HG02938 (cell line): ENCODE data around the gene TLDC2.
"Not testable (repeated sequence)": the region's sequence is repeated elsewhere in the genome, so short reads cannot be mapped to it uniquely, and the experiment has no call there.

Source experiments
- ATAC-seq: cut with Tn5 transposase; IDR thresholded peaks from one replicate; pipeline ENCODE4 v1.9.1; 2021; ENCODE audit warnings: mild to moderate bottlenecking, moderate library complexity; ENCODE audit not compliant: unreplicated experiment

The TLDC2 gene

DNA sequence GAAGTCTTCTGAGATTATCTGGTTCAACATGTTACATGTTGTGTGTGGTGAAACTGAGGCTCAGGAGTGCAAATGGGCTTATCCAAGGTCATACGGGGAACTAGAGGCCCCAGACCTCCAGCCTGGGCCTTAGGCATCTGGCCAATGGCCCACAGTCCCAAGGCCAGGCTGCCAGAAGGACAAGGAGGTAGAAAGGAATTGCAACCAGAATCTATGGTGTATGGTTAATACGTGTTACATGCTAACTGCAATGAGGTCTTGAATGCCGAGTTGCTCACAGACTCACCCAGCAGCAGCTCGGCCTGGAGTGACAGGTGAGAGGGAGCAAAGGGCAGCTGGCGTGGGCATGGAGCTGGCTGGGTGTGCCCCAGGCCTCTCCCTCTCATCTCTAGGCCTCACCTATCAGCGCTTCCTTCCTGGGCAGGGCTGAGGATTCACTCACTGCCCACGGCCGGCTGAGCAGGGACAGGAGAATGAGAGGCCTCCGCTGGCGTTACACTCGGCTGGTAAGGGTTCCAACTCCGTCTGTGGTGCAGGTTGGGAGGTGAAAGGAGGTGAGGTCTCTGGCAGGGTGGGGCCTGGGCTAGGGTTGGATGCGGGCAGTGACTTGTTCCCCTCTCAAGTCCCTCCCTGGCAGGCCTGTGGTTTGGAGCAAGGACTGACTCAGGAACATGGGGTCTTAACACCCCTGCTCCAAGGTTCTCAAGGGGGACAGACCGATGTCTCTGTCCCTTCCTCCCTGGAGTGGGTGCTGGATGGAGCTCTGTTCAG, at the start of gene TLDC2:
TLDC2 (plus strand) TSS at position 437 of the 771 bp plus-strand sequence; CDS start at position 474, 37 bp downstream.
- no peak for ATAC-seq

DNA sequence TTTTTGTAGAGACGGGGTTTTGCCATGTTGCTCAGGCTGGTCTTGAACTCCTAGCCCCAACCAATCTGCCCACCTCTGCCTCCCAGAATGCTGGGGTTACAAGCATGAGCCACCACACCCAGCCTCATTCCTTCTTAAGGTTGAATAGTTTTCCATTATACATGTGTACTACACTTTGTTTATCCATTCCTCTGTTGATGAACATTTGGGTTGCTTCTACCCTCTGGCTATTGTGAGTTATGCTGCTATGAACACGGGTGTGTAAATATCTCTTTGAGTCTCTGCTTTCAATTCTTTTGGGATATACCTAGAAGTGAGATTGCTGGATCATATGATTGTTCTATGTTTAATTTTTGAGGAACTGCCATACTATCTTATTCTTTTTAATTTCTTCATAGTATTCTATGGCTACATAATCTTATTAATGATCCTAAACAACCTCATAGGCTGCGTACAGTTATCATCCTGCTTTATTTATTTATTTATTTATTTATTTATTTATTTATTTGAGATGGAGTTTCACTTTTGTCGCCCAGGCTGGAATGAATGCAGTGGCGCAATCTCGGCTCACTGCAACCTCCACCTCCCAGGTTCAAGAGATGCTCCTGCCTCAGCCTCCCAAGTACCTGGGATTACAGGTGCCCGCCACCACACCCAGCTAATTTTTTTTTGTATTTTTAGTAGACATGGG, 49.2 kb upstream of the TLDC2 start:
- no peak for ATAC-seq

DNA sequence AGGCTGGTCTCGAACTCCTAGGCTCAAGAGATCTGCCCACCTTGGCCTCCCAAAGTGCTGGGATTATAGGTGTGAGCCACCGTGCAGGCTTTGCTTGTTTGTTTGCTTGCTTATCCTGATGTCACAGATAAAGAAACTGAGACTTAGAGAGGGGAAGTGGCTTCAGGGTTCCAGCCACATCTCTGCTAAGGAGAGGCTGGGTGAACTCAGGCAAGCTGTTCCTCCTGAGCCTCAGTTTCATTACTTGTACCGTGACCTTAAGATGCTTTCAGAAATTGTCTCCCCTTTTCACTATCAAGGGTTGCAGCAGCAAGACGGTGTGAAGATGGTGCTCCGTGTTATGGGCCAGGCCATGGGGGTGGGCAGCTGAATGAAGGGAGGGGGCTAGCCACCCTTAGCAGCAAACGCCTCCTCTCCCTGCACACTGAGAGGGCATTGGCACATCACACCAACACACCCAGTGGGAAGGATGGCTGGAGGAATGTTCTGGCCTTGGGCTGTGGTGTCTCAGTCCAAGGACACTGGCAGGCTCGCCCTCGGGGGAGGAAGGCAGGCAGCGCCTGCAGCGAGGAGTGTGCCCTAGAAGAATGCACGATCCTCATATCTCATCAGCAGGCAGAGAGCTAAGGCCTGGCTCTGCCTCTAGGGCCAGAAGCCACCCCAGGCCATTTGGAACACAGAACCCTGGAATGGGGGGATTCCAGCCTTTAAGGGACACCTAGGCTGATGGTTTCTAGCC, 48.2 kb upstream of the TLDC2 start:
- peak; percentile 81 for ATAC-seq

DNA sequence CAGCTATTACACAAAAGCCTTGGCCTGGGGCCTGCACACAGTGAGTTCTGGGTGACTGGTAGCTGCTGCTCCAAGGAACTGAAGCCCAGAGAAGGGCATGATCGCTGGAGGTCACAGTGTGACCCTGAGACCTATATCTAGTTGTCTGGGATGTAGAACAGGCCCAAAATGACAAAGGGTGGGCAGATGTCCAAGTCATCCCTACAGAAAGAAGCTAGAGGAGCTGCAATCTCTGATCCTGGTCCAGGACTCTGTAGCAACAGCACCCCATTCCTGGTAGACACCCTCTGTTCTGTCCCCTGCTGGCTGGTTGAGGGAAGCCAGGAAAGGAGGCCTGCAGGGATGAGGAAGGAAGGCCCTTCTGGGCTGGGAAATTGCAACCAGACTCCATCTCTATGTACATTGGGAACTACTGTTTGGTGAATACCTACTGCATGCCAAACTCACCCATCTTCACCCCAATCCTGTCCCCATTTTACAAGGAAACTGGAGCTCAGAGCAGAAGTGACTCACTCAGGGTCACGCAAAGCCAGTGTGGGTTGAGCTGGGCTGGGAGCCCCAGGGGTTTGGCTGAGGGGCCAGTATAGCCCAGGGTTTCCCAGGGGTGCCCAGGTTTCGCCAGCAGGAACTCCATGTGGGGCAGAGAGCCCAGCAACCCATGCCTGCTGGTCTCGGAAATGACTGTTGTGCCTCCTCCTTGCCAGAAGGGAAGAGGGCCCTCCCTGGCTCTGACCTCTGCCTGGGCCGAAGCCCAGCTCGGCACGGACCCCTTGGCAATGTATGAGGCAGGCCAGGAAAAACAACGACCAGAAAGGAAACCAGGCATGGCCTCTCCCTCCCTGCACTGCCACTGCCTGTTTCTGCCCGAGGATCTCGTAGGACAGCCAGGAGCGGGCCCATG, 44.9 kb upstream of the TLDC2 start:
- ATAC-seq, result no peak

DNA sequence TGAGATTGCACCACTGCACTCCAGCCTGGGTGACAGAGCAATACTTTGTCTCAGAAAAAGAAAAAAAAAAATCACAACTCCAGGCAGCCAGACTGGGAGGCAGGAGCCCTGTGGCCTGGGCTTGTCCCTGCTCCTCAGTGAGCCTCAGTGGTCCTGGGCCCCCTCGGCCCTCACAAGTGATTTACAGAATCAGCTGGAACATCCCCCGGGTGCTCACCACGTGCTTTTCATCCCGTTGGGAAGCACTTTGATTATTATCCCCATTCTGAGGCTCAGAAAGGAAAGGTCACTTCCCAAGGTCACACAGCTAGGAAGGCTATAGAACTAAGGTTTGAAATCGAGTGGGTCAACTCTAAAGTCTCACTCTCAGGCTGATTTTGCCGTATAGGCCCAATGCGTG, 43.1 kb upstream of the TLDC2 start:
- ATAC-seq, result no peak

DNA sequence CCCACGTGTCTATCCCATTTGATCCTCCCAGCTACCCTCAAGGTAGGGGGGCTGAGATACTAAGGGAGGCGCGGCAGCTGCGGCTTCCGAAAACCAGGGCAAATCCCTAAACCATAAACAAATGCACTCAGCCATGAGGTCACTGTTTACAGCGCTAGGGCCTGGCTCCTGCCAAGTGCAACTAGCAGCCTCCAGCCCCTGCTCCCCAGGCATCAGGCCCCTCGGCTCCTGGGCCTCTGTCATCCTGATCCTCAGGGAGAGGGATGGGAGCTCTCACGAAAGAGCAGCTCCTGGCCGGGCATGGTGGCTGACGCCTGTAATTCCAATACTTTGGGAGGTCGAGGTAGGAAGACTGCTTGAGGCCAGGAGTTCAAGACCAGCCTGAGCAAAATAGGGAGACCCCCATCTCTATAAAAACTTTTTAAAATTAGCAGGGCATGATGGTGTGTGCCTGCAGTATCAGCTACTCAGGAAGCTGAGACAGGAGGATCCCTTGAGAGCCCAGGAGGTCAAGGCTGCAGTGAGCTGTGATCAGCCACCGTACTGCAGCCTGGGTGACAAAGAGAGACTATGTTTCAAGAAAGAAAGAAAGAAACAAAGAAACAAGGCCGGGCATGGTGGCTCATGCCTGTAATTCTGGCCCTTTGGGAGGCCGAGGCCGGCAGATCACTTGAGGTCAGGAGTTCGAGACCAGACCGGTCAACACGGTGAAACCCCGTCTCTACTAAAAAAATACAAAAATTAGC, 42.5 kb upstream of the TLDC2 start:
- ATAC-seq, result no peak

DNA sequence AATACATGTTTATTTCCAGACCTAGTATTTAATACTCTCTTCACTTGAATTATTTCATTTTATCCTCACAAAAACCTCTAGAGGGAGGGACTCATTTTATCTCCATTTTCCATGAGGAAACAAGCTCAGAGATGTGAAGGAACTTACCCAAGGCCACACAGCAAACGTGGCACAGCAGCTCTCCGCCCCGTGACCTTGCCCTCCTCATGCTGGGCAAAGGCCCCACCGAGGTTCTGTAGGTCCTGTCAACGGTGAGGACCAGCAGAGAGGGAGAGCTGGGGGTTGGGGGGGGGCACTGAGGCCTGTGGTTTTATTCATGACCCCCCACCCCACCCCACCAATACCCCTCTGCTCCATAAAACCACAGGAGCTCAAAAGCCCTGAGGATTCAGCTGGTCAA, 40.9 kb upstream of the TLDC2 start:
- ATAC-seq, result no peak

DNA sequence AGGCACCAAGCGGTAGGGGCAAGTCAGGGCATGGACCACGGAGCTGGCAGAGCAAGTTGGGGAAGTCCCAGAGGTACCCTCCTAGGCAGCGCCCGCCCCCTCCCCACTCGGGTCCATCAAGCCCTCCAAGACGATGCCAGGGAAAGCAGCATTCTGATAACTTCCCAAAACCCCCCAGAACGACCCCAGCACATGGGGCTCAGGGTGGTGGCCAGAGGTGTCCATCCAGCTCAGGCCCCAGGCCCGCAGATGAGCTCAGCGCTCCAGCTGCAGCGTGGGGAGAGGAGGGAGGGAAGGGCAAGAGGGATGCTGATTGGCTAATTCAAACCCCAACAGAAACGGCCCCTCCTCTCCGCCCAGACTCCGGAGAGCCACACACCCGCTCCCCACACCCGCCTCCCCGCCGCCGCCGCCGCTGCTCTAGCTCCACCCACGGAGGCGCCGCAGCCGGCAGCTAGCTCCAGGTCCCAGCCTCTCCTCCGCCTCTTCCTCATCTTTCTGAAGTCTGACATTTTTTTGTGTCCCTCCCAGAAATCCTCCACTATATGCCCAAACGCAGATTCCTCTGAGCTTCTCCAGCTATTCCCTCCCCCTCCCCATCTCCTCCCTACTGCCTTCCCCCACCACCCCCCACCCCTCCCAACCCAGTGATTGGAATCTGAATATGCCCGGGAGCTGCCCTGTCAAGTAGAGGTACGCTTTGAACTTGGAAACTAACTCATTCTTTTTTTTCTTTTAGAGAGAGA, 40.3 kb upstream of the TLDC2 start:
- peak; percentile 62 for ATAC-seq

DNA sequence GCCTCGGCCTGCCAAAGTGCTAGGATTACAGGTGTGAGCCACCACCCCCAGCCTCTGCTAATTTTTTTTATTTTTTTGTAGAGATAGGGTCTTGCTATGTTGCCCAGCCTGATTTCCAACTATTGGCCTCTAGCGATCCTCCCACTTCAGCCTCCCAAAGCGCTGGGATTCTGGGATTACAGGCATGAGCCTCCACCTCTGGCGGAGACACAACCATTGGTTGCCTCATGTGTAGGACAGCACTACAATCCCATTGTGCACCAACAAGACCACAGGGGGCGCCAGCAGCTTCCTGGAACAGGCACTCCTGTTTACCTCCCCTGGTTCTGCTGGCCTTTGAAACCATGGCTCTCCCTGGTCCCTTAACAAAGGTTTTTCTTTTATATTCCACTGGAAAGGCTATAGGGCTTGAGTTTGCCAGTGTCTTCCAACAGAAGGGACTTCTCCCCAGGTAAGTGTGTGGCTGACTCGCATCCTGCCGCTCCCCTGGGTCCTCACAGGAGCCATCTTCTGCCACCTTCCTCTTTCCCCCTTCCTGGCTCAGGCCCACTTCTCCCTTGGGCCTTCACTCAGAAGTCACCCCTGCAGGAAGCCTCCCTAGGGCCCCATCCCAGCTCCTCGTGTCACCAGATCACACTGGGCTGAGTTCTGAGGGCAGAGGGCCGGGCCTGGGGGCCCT, 39.2 kb upstream of the TLDC2 start:
- ATAC-seq, result no peak

DNA sequence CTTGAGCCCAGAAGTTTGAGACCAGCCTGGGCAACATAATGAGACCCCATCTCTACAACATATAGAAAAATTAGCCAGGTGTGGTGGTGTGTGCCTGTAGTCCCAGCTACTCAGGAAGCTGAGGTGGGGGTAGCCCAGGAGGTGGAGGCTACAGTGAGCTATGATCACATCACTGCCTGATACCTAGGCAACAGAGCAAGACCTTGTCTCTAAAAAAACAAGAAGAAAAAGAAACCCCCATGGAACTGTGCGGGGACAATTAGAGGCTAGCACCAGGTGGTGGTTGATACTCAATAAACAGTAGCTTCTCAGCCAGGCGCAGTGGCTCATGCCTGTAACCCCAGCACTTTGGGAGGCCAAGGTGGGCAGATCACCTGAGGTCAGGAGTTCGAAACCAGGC, 37.6 kb upstream of the TLDC2 start:
- ATAC-seq, result not testable (repeated sequence)

DNA sequence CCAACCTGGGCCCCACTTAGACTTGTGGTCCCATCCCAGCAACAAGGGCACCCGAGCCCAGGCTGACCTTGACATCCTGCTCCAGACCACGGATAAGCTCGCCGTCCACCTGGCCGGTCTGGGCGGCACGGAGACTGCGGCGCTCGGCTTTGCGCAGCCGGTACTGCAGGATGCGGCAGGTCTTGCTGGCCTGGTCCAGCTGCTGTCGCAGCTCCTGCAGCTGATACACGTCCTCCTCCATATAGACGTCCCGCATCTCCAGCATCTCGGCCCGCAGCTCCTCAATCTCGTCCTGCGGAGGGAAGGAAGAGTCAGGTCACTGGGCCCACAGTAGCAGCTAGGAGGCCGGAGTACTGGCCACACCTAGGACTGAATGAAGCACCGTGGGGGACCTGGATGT, 36.8 kb upstream of the TLDC2 start:
- no peak for ATAC-seq

DNA sequence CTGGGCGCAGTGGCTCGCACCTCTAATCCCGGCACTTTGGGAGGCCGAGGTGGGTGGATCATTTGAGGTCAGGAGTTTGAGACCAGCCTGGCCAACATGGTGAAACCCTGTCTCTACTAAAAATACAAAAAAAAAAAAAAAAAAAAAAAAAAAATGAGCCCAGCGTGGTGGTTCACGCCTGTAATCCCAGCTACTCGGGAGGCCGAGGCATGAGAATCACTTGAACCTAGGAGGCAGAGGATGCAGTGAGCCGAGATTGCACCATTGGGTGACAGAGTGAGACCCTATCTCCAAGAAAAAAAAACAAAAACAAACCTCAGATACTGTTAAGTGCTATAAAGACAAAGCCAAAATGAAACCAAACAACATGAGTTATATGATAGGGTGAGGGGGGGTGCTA, 34.9 kb upstream of the TLDC2 start:
- not testable (repeated sequence) for ATAC-seq

DNA sequence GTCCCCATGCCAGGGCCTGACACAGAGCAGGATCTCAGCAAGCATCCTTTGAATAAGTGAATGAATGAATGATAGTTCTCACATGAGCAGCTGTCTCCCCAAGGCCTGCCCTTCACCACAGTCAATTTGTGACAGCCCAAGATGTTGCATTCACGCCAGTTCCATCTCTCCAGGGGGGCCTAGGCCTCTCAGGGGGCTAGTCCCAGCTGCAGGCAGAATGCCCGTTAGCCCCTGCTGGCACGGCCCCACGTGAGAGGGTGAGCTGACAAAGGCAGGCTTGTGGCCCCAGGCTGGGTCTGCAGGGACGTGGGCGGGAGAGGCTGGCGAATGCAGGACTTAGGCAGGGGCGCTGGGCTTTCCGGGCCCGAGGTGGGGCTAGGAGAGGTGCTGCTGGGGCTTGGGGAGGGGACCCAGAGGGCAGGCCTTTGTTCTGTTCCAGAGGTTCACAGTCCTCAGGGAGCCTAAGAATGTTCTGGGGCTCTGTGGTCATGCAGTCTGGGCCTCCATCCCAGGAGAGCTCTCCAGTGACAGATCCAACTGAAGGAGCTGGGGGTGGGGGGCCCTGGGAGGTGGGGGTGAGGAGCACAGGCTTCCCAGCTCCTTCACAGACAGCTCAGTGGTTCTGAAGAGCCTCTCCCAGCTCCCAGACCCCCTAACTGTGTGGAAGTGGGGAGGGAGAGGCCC, 30.5 kb upstream of the TLDC2 start:
- no peak for ATAC-seq

DNA sequence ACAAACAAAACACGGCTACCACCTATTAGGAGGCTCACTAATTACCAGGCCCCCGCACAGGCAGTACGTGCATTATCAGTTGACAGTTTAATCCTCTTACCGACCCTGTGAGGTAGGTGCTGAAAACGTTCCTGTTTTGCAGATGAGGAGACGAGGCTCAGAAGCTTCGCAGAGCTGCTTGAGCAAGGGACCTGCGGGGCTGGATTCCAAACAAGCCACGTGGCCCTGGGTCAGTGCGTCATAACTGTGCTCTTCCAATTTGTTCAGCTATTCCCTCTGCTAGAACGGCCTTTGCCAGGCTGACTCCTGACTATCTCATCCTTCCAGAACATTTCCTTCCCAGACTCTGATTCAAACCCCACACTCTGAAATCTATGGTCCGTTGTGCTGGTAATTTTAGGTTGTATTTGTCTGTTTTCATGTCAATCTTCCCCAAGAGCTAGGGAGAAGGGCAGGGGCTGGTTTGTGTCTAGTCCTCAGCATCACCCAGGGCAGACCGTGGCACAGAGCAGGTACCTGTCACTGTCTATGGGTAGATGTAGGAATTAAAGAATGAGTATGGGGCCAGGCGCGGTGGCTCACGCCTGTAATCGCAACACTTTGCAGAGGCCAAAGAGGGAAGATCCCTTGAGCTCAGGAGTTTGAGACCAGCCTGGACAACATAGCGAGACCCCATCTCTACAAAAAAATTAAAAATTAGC, 28.8 kb upstream of the TLDC2 start:
- no peak for ATAC-seq

DNA sequence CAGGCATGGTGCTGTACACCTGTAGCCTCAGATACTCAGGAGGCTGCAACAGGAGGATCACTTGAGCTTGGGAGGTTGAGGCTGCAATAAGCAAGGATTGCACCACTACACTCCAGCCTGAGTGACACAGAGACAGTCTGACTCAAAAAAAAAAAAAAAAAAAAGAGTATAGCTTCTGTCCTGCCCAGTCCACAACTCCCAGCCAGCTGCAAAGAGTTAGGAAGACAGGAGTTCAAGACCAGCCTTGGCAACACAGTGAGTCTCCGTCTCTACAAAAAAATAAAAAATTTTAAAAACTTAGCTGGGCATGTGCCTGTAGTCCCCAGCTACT, 28.3 kb upstream of the TLDC2 start:
- no peak for ATAC-seq

DNA sequence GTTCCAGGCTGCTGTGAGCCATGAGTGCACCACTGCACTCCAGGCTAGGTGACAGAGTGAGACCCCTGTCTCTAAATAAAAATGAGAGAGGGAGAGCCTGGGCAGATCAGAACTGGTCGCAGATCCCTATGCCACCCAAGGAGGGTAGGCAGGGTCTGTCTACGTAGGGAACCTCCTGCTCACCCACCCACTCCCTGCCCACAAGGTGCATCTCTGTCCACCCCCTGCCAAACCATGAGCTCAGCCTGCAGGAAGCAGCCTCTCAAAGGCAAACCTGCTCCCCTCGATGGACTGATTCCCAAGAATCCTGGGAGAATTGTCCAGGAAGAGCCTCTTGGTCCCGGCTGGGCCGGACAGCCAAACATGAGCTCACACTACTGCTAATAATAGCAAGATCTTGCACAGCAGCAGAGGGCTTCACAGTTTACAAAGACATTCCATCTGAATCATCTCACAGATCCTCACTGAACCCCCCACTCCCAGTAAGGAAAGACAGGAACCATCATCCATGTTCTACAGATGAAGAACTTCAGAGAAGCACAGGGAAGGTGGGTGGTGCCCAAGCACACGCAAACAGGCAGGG, 27.8 kb upstream of the TLDC2 start:
- no peak for ATAC-seq

DNA sequence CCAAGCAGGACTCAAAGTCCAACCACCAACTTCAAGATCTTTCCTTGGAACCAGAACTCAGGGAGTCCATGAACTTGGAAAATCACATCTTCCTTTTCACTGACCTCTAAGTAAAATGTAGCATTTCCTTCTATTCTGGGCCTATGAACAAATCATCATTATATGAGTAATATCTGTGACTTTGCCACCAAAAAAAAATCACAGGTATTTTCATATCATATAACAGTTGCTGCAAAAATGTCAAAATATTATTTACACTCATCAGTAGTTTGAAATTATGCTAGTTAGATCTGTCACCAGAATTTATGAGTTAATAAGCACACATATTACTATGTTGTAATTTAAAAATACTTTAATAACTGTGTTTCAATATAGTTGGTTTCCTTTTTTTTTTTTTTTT, 27.3 kb upstream of the TLDC2 start:
- no peak for ATAC-seq
